ENCODE results near the gene CDK14.

CDK14 gene

DNA sequence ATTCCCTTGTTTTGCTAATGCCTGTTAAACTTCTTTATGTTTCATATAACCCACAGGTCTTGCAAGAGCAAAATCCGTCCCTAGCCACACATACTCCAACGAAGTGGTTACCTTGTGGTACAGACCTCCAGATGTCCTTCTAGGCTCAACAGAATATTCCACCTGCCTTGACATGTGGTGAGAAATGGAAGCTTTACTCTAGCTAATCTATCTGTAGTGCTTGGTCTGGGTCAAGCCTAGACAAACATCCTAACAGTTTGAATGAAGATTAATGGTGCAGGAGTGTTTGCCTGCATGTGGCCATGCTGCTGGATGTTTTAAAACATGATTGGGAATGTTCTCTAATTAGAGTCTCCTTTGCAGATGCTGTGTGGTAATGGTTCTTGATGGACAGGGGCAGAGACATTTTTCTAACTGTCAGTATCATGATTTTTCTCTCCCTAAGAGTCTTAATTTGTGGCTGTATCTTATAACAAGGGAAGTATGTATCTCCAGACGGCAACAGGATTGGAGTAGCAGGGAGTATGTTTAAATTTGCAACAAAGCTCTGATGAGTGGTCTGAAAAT lies 359.6 kb downstream of the CDK14 start:
- H3K27ac ChIP-seq (ENCODE audit: low read length), result no peak overlapping the region
- no peaks in the 10 kb centered on the region for H3K79me2 ChIP-seq (ENCODE audit: insufficient read depth, low read length)
- H4K20me1 ChIP-seq (ENCODE audit: insufficient read depth, low read length), result no peaks in the 10 kb centered on the region
- H3K4me2 ChIP-seq (ENCODE audit: insufficient read depth, low read length), result no peak overlapping the region
- H3K27me3 ChIP-seq (ENCODE audit: insufficient read depth, low read length, poor library complexity), result no peaks in the 10 kb centered on the region
- no peak overlapping the region for H2AFZ ChIP-seq (ENCODE audit: low read depth, low read length)
- TF ChIP-seq CTCF (IDR thresholded peaks at IDR 0.05; ENCODE audit: borderline replicate concordance, extremely low read depth, low read length, poor library complexity, severe bottlenecking) (no peak), EZH2 (IDR thresholded peaks at IDR 0.05; ENCODE audit: borderline replicate concordance, low read depth, low read length, severe bottlenecking) (no peak)
- DNase-seq, result no peak
- no peak for ATAC-seq (ENCODE audit: insufficient read depth, low read depth)
- H3K36me3 ChIP-seq (ENCODE audit: insufficient read depth, low read length), result no peaks in the 10 kb centered on the region
- no peaks in the 10 kb centered on the region for H3K4me1 ChIP-seq (ENCODE audit: insufficient read depth, low read length)
- H3K9me3 ChIP-seq (ENCODE audit: insufficient read depth, low read length, severe bottlenecking), result no peaks in the 10 kb centered on the region
- no peak overlapping the region for H3K9ac ChIP-seq (ENCODE audit: low read depth, low read length)
- no peak overlapping the region for H3K4me3 ChIP-seq (ENCODE audit: low read depth in 1 of 2, low read length in 2 of 2)

DNA sequence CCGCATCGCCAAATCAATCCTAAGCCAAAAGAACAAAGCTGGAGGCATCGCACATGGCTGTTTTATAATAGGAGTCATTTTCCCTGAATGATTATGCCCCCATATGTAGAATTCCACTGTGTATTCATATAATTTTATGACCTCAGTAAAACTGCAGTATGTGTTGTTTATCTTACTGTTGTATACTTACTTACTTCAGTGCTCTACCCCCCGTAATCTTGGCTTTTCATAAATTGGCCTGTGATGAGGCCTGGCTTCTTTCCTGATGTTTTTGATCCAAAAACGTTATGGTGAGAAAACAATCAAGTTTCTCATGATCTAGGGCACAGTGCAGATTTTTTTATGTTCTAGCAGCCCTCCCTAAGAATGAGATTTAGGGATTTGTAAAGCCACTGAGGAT lies 361.8 kb downstream of the CDK14 start:
- Histone ChIP-seq H3K4me1 (ENCODE audit: insufficient read depth, low read length) (no peaks in the 10 kb centered on the region), H3K4me2 (ENCODE audit: insufficient read depth, low read length) (no peak overlapping the region), H3K36me3 (ENCODE audit: insufficient read depth, low read length) (no peaks in the 10 kb centered on the region), H3K9me3 (ENCODE audit: insufficient read depth, low read length, severe bottlenecking) (no peaks in the 10 kb centered on the region), H3K27ac (ENCODE audit: low read length) (no peak overlapping the region), H3K9ac (ENCODE audit: low read depth, low read length) (no peak overlapping the region), H3K79me2 (ENCODE audit: insufficient read depth, low read length) (no peaks in the 10 kb centered on the region), H3K4me3 (ENCODE audit: low read depth in 1 of 2, low read length in 2 of 2) (no peak overlapping the region), H2AFZ (ENCODE audit: low read depth, low read length) (no peak overlapping the region), H4K20me1 (ENCODE audit: insufficient read depth, low read length) (no peaks in the 10 kb centered on the region), H3K27me3 (ENCODE audit: insufficient read depth, low read length, poor library complexity) (no peaks in the 10 kb centered on the region)
- DNase-seq (no peak), ATAC-seq (ENCODE audit: insufficient read depth, low read depth) (no peak)
- TF ChIP-seq EZH2 (IDR thresholded peaks at IDR 0.05; ENCODE audit: borderline replicate concordance, low read depth, low read length, severe bottlenecking) (no peak), CTCF (IDR thresholded peaks at IDR 0.05; ENCODE audit: borderline replicate concordance, extremely low read depth, low read length, poor library complexity, severe bottlenecking) (no peak)

GRCh38 chr7:90958647-90959046 lies 362.5 kb downstream of the CDK14 start:
- H4K20me1 ChIP-seq (ENCODE audit: insufficient read depth, low read length), result no peaks in the 10 kb centered on the region
- ATAC-seq (ENCODE audit: insufficient read depth, low read depth), result no peak
- no peak for DNase-seq
- no peaks in the 10 kb centered on the region for H3K9me3 ChIP-seq (ENCODE audit: insufficient read depth, low read length, severe bottlenecking)
- TF ChIP-seq CTCF (IDR thresholded peaks at IDR 0.05; ENCODE audit: borderline replicate concordance, extremely low read depth, low read length, poor library complexity, severe bottlenecking) (no peak), EZH2 (IDR thresholded peaks at IDR 0.05; ENCODE audit: borderline replicate concordance, low read depth, low read length, severe bottlenecking) (no peak)
- H3K27me3 ChIP-seq (ENCODE audit: insufficient read depth, low read length, poor library complexity), result no peaks in the 10 kb centered on the region
- no peak overlapping the region for H2AFZ ChIP-seq (ENCODE audit: low read depth, low read length)
- no peak overlapping the region for H3K4me2 ChIP-seq (ENCODE audit: insufficient read depth, low read length)
- H3K4me1 ChIP-seq (ENCODE audit: insufficient read depth, low read length), result no peaks in the 10 kb centered on the region
- no peaks in the 10 kb centered on the region for H3K79me2 ChIP-seq (ENCODE audit: insufficient read depth, low read length)
- H3K9ac ChIP-seq (ENCODE audit: low read depth, low read length), result no peak overlapping the region
- no peak overlapping the region for H3K27ac ChIP-seq (ENCODE audit: low read length)
- no peak overlapping the region for H3K4me3 ChIP-seq (ENCODE audit: low read depth in 1 of 2, low read length in 2 of 2)
- H3K36me3 ChIP-seq (ENCODE audit: insufficient read depth, low read length), result no peaks in the 10 kb centered on the region

All from DND-41 (cell line).